Endodermal cell (in vitro differentiated cells): ENCODE results near the gene GRIA2. TPM values are rescaled to one million over a fixed set of nuclear protein-coding genes. Genes with fewer than 3 reads are reported as not detected.

Experiments used
- DNase-seq: peaks from one replicate; pipeline ENCODE4 v3.0.0-alpha.2; 2017
- H3K27ac ChIP-seq: 2 replicates; pipeline ENCODE4 v1.5.1; 2013; ENCODE audit warnings: mild to moderate bottlenecking, low read depth, low read length, moderate library complexity
- H3K27me3 ChIP-seq: 2 replicates; pipeline ENCODE4 v1.6.1; 2013; ENCODE audit warnings: mild to moderate bottlenecking, low read length, moderate library complexity; ENCODE audit not compliant: insufficient read depth, control insufficient read depth, poor library complexity, severe bottlenecking
- H3K36me3 ChIP-seq: 2 replicates; pipeline ENCODE4 v1.7.0; 2013; ENCODE audit warnings: mild to moderate bottlenecking, low read length, moderate library complexity; ENCODE audit not compliant: control insufficient read depth, insufficient read depth
- H3K4me1 ChIP-seq: one replicate; pipeline ENCODE4 v1.7.0; 2013; ENCODE audit warnings: low read length; ENCODE audit not compliant: control insufficient read depth, insufficient read depth
- H3K4me3 ChIP-seq: 2 replicates; pipeline ENCODE4 v1.5.1; 2013; ENCODE audit warnings: mild to moderate bottlenecking, low read length, moderate library complexity
- H3K9ac ChIP-seq: 2 replicates; pipeline ENCODE4 v1.6.1; 2013; ENCODE audit warnings: mild to moderate bottlenecking, low read length, moderate library complexity; ENCODE audit not compliant: poor library complexity, severe bottlenecking; ENCODE audit errors: extremely low read depth
- H3K9me3 ChIP-seq: 2 replicates; pipeline ENCODE4 v1.6.1; 2013; ENCODE audit warnings: mild to moderate bottlenecking, low read length, moderate library complexity; ENCODE audit not compliant: control insufficient read depth
- H3K27ac Mint-ChIP-seq: 2 replicates; pipeline ENCODE4 v1.8.0; 2020; ENCODE audit warnings: mixed read lengths
- H3K27me3 Mint-ChIP-seq: 2 replicates; pipeline ENCODE4 v1.8.0; 2021; ENCODE audit warnings: mild to moderate bottlenecking, mixed read lengths; ENCODE audit not compliant: insufficient read depth
- H3K36me3 Mint-ChIP-seq: 2 replicates; pipeline ENCODE4 v1.8.0; 2020; ENCODE audit warnings: low read depth, mixed read lengths
- H3K4me1 Mint-ChIP-seq: 2 replicates; pipeline ENCODE4 v1.8.0; 2020; ENCODE audit warnings: mixed read lengths
- H3K4me3 Mint-ChIP-seq: 2 replicates; pipeline ENCODE4 v1.8.0; 2020; ENCODE audit warnings: mild to moderate bottlenecking, moderate library complexity, mixed read lengths
- H3K9me3 Mint-ChIP-seq: 2 replicates; pipeline ENCODE4 v1.8.0; 2020; ENCODE audit warnings: mild to moderate bottlenecking, mixed read lengths
- CTCF ChIP-seq: fragments of 200-600 bp; sonication (generic); conservative IDR thresholded peaks from 2 replicates; pipeline ENCODE4 v1.5.0; 2021; ENCODE audit warnings: antibody characterized with exemption, mild to moderate bottlenecking
- WGBS, 2 experiments: methylation state at CpG; one replicate each; pipeline versions ENCODE4 v1.1.5 to v1.1.7; 2013; ENCODE audit warnings: missing lambda C conversion rate in 2 of 2, mixed read lengths in 1 of 2; ENCODE audit not compliant: insufficient coverage in 1 of 2, insufficient read length in 1 of 2; 5-methylcytosine and 5-hydroxymethylcytosine counted together
- total RNA-seq, 2 donors: library from RNA; stranded (reverse); fragmentation: NEBNext Ultra II Directional in 1 of 2; extraction: Animal tissue kit (Norgen Biotek cat#: 25700) in 1 of 2; gene quantifications; 2 replicates in 1 of 2; 3 replicates in 1 of 2; pipeline ENCODE4 v1.2.1, GENCODE V29; 2021

GRIA2 gene
- total RNA-seq, 2 donors from 2014 or later: not detected

GRCh38 chr4:157226035-157226434 lies 5.5 kb downstream of the GRIA2 start:
- Histone ChIP-seq H3K27me3 (peaks cover 43% of the 10 kb centered on the region), H3K36me3 (no peaks in the 10 kb centered on the region), H3K27ac (no peak overlapping the region), H3K4me3 (no peak overlapping the region), H3K9me3 (no peaks in the 10 kb centered on the region), H3K9ac (no peak overlapping the region), H3K4me1 (no peaks in the 10 kb centered on the region)
- H3K9me3 Mint-ChIP-seq: no peaks in the 10 kb centered on the region
- H3K36me3 Mint-ChIP-seq: no peaks in the 10 kb centered on the region
- WGBS, 2 experiments: no CpG with 5 or more reads among the region's 2 CpGs
- no peak overlapping the region for H3K27ac Mint-ChIP-seq
- peaks cover 41% of the 10 kb centered on the region for H3K27me3 Mint-ChIP-seq
- peaks cover 6% of the 10 kb centered on the region for H3K4me1 Mint-ChIP-seq
- no peak for TF ChIP-seq CTCF
- no peak overlapping the region for H3K4me3 Mint-ChIP-seq
- no peak for DNase-seq

- no peaks in the 10 kb centered on the region for H3K36me3 Mint-ChIP-seq
- Histone ChIP-seq H3K9me3 (no peaks in the 10 kb centered on the region), H3K4me3 (no peak overlapping the region), H3K9ac (no peak overlapping the region), H3K4me1 (no peaks in the 10 kb centered on the region), H3K27me3 (peaks cover 37% of the 10 kb centered on the region), H3K36me3 (no peaks in the 10 kb centered on the region), H3K27ac (no peak overlapping the region)
- no peak overlapping the region for H3K27ac Mint-ChIP-seq
- WGBS, 2 experiments: 89 to 100% methylated on average over 2 to 3 of the region's 3 CpGs
- H3K9me3 Mint-ChIP-seq: no peaks in the 10 kb centered on the region
- DNase-seq: no peak
- peaks cover 3% of the 10 kb centered on the region for H3K4me1 Mint-ChIP-seq
- no peak overlapping the region for H3K4me3 Mint-ChIP-seq
- no peak for TF ChIP-seq CTCF
- peaks cover 35% of the 10 kb centered on the region for H3K27me3 Mint-ChIP-seq
These were observed 6.1 kb downstream of the GRIA2 start for GRCh38 chr4:157226601-157227000.

GRCh38 chr4:157231525-157231924 lies 11.0 kb downstream of the GRIA2 start:
- no peak overlapping the region for H3K4me3 Mint-ChIP-seq
- H3K4me1 Mint-ChIP-seq: no peaks in the 10 kb centered on the region
- Histone ChIP-seq H3K27ac (no peak overlapping the region), H3K4me3 (no peak overlapping the region), H3K9ac (no peak overlapping the region), H3K4me1 (peaks cover 4% of the 10 kb centered on the region), H3K27me3 (no peaks in the 10 kb centered on the region), H3K36me3 (no peaks in the 10 kb centered on the region), H3K9me3 (no peaks in the 10 kb centered on the region)
- no peaks in the 10 kb centered on the region for H3K27me3 Mint-ChIP-seq
- DNase-seq: no peak
- H3K36me3 Mint-ChIP-seq: no peaks in the 10 kb centered on the region
- WGBS, 2 experiments: 83 to 94% methylated on average over 1 of the region's 2 CpGs
- no peak for TF ChIP-seq CTCF
- no peaks in the 10 kb centered on the region for H3K9me3 Mint-ChIP-seq
- no peak overlapping the region for H3K27ac Mint-ChIP-seq
